Astrocyte of the cerebellum (primary cell): ENCODE results near the gene DPP6.

ENCODE experiments used
- DNase-seq: peaks from one replicate; pipeline ENCODE4 v3.0.0-alpha.2; 2011; ENCODE audit warnings: low read depth
- H3K4me3 ChIP-seq: 2 replicates; pipeline ENCODE4 v1.5.1; 2011; ENCODE audit warnings: mild to moderate bottlenecking, low read depth, low read length, moderate library complexity
- CTCF ChIP-seq: IDR thresholded peaks from 2 replicates; pipeline ENCODE4 v1.5.1; 2012; ENCODE audit warnings: low read length, low read depth, moderate library complexity, mild to moderate bottlenecking; ENCODE audit errors: missing control alignments
- in situ Hi-C: cut with HindIII; loops from 2 replicates; pipeline ENCODE4 v1.10.0; 2017; ENCODE audit warnings: low sequenced_read_pairs

Gene DPP6

GRCh38 chr7:154817224-154817896 lies 765.2 kb downstream of the DPP6 start:
- no peak overlapping the region for H3K4me3 ChIP-seq
- no peak for TF ChIP-seq CTCF
- in situ Hi-C loops = no loop called here
- DNase-seq = no peak

DNA sequence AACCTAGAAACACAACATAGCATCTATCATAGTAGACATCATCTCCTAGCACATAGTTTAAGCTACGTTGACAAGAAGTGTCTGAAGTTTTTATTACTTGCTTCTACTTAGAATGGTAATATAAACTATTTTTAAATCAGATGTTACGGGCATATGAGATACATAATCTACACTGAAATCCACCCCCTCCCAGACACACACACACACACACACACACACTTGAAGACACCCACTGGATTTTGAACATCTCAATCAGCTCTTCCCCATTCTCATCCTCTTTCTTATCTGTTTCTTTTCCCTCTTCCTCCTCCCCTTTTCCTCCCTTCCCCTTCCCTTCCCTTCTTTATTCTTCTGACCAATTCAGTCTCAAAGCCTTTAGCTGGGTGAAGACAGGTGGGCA lies 774.8 kb downstream of the DPP6 start:
- no peak for TF ChIP-seq CTCF
- in situ Hi-C loops = no loop called here
- no peak overlapping the region for H3K4me3 ChIP-seq
- DNase-seq = no peak

- no peak overlapping the region for H3K4me3 ChIP-seq
- in situ Hi-C loops = no loop called here
- no peak for DNase-seq
- no peak for TF ChIP-seq CTCF
These were observed 780.5 kb downstream of the DPP6 start for GRCh38 chr7:154832557-154833138.

GRCh38 chr7:154836021-154836448 lies 783.8 kb downstream of the DPP6 start:
- in situ Hi-C loops = no loop called here
- H3K4me3 ChIP-seq = no peak overlapping the region
- DNase-seq = no peak
- TF ChIP-seq CTCF = no peak

DNA sequence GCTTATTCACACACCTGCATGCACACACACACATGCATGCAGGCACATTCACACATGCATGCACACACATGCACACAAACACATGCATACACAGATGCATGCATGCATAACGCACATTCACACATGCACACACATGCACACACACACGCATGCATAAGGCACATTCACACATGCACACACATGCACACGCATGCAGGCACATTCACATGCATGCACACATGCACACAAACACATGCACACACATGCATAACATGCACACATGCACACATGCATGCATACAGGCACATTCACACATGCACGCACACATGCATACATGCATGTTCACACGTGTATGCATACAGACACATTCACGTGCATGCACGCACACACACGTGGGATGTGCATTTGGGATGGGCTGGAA lies 784.9 kb downstream of the DPP6 start:
- in situ Hi-C loops = no loop called here
- TF ChIP-seq CTCF = no peak
- H3K4me3 ChIP-seq = no peak overlapping the region
- DNase-seq = no peak

GRCh38 chr7:154837622-154838021 lies 785.4 kb downstream of the DPP6 start:
- H3K4me3 ChIP-seq = no peak overlapping the region
- DNase-seq = no peak
- in situ Hi-C loops = no loop called here
- no peak for TF ChIP-seq CTCF
